ENCODE measurements around the gene CTLA4.

DNA sequence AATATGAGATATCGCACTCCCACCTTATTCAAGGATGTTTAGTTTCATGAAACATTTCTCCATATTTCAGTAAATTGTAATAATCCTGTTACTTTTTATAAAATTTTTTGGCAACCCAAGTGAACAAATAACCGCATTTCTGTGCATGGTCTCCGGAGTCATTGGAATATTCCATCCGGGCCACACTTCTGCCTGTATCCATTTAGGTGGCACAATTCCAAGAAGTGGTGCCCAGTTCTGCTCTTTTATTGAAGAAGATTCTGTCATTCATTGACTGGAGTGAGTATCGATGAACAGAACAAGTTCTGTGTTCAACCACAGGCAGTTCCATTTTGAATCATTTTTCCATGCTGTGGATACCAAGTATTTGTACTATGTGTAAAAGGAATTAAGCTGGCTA, 42.4 kb downstream of the CTLA4 start:
- TF ChIP-seq, protein P1, sequence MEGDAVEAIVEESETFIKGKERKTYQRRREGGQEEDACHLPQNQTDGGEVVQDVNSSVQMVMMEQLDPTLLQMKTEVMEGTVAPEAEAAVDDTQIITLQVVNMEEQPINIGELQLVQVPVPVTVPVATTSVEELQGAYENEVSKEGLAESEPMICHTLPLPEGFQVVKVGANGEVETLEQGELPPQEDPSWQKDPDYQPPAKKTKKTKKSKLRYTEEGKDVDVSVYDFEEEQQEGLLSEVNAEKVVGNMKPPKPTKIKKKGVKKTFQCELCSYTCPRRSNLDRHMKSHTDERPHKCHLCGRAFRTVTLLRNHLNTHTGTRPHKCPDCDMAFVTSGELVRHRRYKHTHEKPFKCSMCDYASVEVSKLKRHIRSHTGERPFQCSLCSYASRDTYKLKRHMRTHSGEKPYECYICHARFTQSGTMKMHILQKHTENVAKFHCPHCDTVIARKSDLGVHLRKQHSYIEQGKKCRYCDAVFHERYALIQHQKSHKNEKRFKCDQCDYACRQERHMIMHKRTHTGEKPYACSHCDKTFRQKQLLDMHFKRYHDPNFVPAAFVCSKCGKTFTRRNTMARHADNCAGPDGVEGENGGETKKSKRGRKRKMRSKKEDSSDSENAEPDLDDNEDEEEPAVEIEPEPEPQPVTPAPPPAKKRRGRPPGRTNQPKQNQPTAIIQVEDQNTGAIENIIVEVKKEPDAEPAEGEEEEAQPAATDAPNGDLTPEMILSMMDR (IDR thresholded peaks at IDR 0.05), result no peak
- TF ChIP-seq POLR2A (IDR thresholded peaks at IDR 0.05), result no peak
